PC-9 (cell line): ENCODE results near the gene UBIAD1.

Experiments
- CTCF ChIP-seq: fragments of 200-600 bp; sonication (generic); conservative IDR thresholded peaks from 2 replicates; pipeline ENCODE4 v1.6.1; 2017; ENCODE audit warnings: mixed run types, antibody characterized with exemption, mild to moderate bottlenecking, moderate library complexity
- EZH2 ChIP-seq: fragments of 200-600 bp; sonication (generic); IDR thresholded peaks from 2 replicates; pipeline ENCODE4 v1.8.0; 2017; ENCODE audit warnings: antibody characterized with exemption, low read depth

DNA sequence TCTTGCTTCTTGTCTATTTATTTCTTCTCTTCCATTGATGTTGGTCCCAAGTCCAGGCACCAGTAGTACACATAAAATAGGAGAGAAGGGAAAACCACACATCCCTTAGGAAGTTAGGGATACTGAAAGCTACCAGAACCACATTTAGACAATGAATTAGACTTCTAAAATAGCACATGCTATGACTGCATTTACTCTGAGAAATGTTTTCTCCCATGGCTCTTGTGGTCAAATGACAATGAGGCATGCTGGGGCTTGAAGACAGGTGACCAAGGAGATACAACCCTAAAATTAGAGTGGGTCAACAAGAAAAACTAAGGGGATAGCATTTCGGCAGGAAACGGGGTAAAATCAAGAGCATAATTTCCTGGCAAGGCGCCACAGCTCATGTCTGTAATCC is 27.8 kb upstream of the UBIAD1 start:
- TF ChIP-seq CTCF (no peak), EZH2 (no peak)
